Measurements from ENCODE around the gene FAM53B.

GRCh38 chr10:124691002-124691401 is 53.2 kb downstream of the FAM53B start:
- TF ChIP-seq POLR2A (IDR thresholded peaks at IDR 0.05; ENCODE audit: low read depth, low read length) (no peak), POLR2AphosphoS5 (IDR thresholded peaks at IDR 0.05; ENCODE audit: low read depth, low read length) (no peak), TAF1 (IDR thresholded peaks at IDR 0.05; ENCODE audit: low read depth, low read length) (no peak), POU2F2 (IDR thresholded peaks at IDR 0.05; ENCODE audit: low read depth, low read length) (no peak), PAX5 (IDR thresholded peaks at IDR 0.05; ENCODE audit: insufficient read depth, low read length, severe bottlenecking) (no peak), SPI1 (IDR thresholded peaks at IDR 0.05; ENCODE audit: low read depth, low read length) (no peak)

Data from GM12891 (cell line).